Germinal center (tissue), 1 donor: ENCODE data around the gene CDK19.

Experiments
- DNase-seq: peaks from one replicate; pipeline ENCODE4 v3.0.0; 2012; ENCODE audit warnings: mixed read lengths, low spot score

Gene CDK19

GRCh38 chr6:110703010-110703905, 112.0 kb downstream of the CDK19 start:
- no peak for DNase-seq

- DNase-seq: no peak
Measured at GRCh38 chr6:110699780-110700179, 115.5 kb downstream of the CDK19 start.

GRCh38 chr6:110693994-110694393, 121.3 kb downstream of the CDK19 start:
- no peak for DNase-seq

GRCh38 chr6:110693296-110693695, 122.0 kb downstream of the CDK19 start:
- DNase-seq: no peak

- DNase-seq: no peak
Measured at GRCh38 chr6:110690916-110691315, 124.4 kb downstream of the CDK19 start.

- no peak for DNase-seq
Measured at GRCh38 chr6:110690106-110690654, 125.1 kb downstream of the CDK19 start.

GRCh38 chr6:110689275-110689935, 125.9 kb downstream of the CDK19 start:
- DNase-seq: no peak

- no peak for DNase-seq
Measured at GRCh38 chr6:110688661-110689268, 126.5 kb downstream of the CDK19 start.

GRCh38 chr6:110687326-110687725, 127.9 kb downstream of the CDK19 start:
- DNase-seq: no peak

- DNase-seq: no peak
Measured at GRCh38 chr6:110683241-110683640, 132.0 kb downstream of the CDK19 start.

- peak; percentile 74 for DNase-seq
Measured at GRCh38 chr6:110682460-110682853, 132.8 kb downstream of the CDK19 start.

- no peak for DNase-seq
Measured at GRCh38 chr6:110681543-110682459, 133.5 kb downstream of the CDK19 start.

- no peak for DNase-seq
Measured at GRCh38 chr6:110676396-110676795, 138.9 kb downstream of the CDK19 start.

GRCh38 chr6:110674096-110674495, 141.2 kb downstream of the CDK19 start:
- no peak for DNase-seq

- DNase-seq: no peak
Measured at GRCh38 chr6:110672122-110672521, 143.1 kb downstream of the CDK19 start.

- no peak for DNase-seq
Measured at GRCh38 chr6:110671447-110671846, 143.8 kb downstream of the CDK19 start.

GRCh38 chr6:110665600-110665999, 149.7 kb downstream of the CDK19 start:
- DNase-seq: no peak

- peak; percentile 46 for DNase-seq
Measured at GRCh38 chr6:110664933-110665332, 150.3 kb downstream of the CDK19 start.

- DNase-seq: no peak
Measured at GRCh38 chr6:110662490-110663211, 152.6 kb downstream of the CDK19 start.

- no peak for DNase-seq
Measured at GRCh38 chr6:110661414-110661813, 153.9 kb downstream of the CDK19 start.
